Measurements from ENCODE around the gene PCDHGB4.
A peak's percentile ranks its signal among the peaks of the same experiment; 100 is the strongest.
"Not testable (repeated sequence)": the region's sequence is repeated elsewhere in the genome, so short reads cannot be mapped to it uniquely, and the experiment has no call there.

The PCDHGB4 gene

GRCh38 chr5:141402553-141403243, 15.2 kb downstream of the PCDHGB4 start, which contains the start of gene PCDHGA9:
TSS of gene PCDHGA9 (plus strand) at chr5:141402778. CDS start at chr5:141402953, 175 bp downstream.
- TF ChIP-seq POLR2A (IDR thresholded peaks at IDR 0.05; ENCODE audit: low read length) = no peak
- no peak for TF ChIP-seq GATA1 (IDR thresholded peaks at IDR 0.05; ENCODE audit: low read depth, low read length)
- peak in 1 of 2 experiments; percentile 10 for DNase-seq

GRCh38 chr5:141403387-141403786, 15.9 kb downstream of the PCDHGB4 start:
- TF ChIP-seq POLR2A (IDR thresholded peaks at IDR 0.05; ENCODE audit: low read length) = no peak
- no peak for TF ChIP-seq GATA1 (IDR thresholded peaks at IDR 0.05; ENCODE audit: low read depth, low read length)
- DNase-seq = no peak

GRCh38 chr5:141407790-141408505, 20.4 kb downstream of the PCDHGB4 start, which contains the start of gene PCDHGB6:
TSS of gene PCDHGB6 (plus strand) at chr5:141408021. CDS start at chr5:141408203, 182 bp downstream.
- peak; percentile 31 to 45 for DNase-seq

GRCh38 chr5:141409598-141410306, 22.3 kb downstream of the PCDHGB4 start:
- TF ChIP-seq POLR2A (IDR thresholded peaks at IDR 0.05; ENCODE audit: low read length) (no peak), GATA1 (IDR thresholded peaks at IDR 0.05; ENCODE audit: low read depth, low read length) (no peak)
- DNase-seq = no peak

- TF ChIP-seq POLR2A (IDR thresholded peaks at IDR 0.05; ENCODE audit: low read length) (no peak), GATA1 (IDR thresholded peaks at IDR 0.05; ENCODE audit: low read depth, low read length) (no peak)
- no peak for DNase-seq
Measured at GRCh38 chr5:141411575-141411974, 24.1 kb downstream of the PCDHGB4 start.

- DNase-seq = peak; percentile 51 to 60
- TF ChIP-seq GATA1 (IDR thresholded peaks at IDR 0.05; ENCODE audit: low read depth, low read length) (no peak), POLR2A (IDR thresholded peaks at IDR 0.05; ENCODE audit: low read length) (no peak)
Measured at GRCh38 chr5:141412854-141413539, 25.5 kb downstream of the PCDHGB4 start, which contains the start of gene PCDHGA10. TSS of gene PCDHGA10 (plus strand) at chr5:141412987. CDS start at chr5:141413176, 189 bp downstream.

- no peak for DNase-seq
- TF ChIP-seq GATA1 (IDR thresholded peaks at IDR 0.05; ENCODE audit: low read depth, low read length) (no peak), POLR2A (IDR thresholded peaks at IDR 0.05; ENCODE audit: low read length) (no peak)
Measured at GRCh38 chr5:141413540-141414069, 26.1 kb downstream of the PCDHGB4 start.

GRCh38 chr5:141414548-141415274, 27.2 kb downstream of the PCDHGB4 start:
- DNase-seq = not testable (repeated sequence)

GRCh38 chr5:141415275-141415618, 27.7 kb downstream of the PCDHGB4 start:
- not testable (repeated sequence) for DNase-seq

GRCh38 chr5:141417494-141418172, 30.1 kb downstream of the PCDHGB4 start, which contains the start of gene PCDHGB7:
TSS of gene PCDHGB7 (plus strand) at chr5:141417677. CDS start at chr5:141417860, 183 bp downstream.
- peak; percentile 63 to 73 for DNase-seq

- no peak for DNase-seq
- TF ChIP-seq POLR2A (IDR thresholded peaks at IDR 0.05; ENCODE audit: low read length) (no peak), GATA1 (IDR thresholded peaks at IDR 0.05; ENCODE audit: low read depth, low read length) (no peak)
Measured at GRCh38 chr5:141419074-141419880, 31.8 kb downstream of the PCDHGB4 start.

Data from erythroblast (primary cell).